Measurements from ENCODE around the gene BNIP3. TPM values are rescaled to one million over a fixed set of nuclear protein-coding genes. Genes with fewer than 3 reads are reported as not detected.

The BNIP3 gene
- total RNA-seq, result 38.3 TPM
- 22.7 TPM for polyA plus RNA-seq
- long read RNA-seq, donor 1, partial matches to known transcripts, result 0 of 3 reads
- long read RNA-seq, donor 1, other reads (novel, unspliced or antisense), result 0 of 3 reads
- long read RNA-seq, donor 2, result 0 reads
- long read RNA-seq, donor 3, transcript BNIP3-201 (6 exons, 2,861 nt), result major isoform, 36 of 39 reads
- long read RNA-seq, donor 3, partial matches to known transcripts, result 0 of 39 reads
- long read RNA-seq, donor 3, other reads (novel, unspliced or antisense), result 0 of 39 reads
- long read RNA-seq, donor 4, transcript BNIP3-201 (6 exons, 2,861 nt), result major isoform, 13 of 13 reads
- long read RNA-seq, donor 4, partial matches to known transcripts, result 0 of 13 reads
- long read RNA-seq, donor 4, other reads (novel, unspliced or antisense), result 0 of 13 reads
- long read RNA-seq, donor 5, transcript BNIP3-201 (6 exons, 2,861 nt), result major isoform, 78 of 115 reads
- long read RNA-seq, donor 5, partial matches to known transcripts, result 29 of 115 reads
- long read RNA-seq, donor 5, other reads (novel, unspliced or antisense), result 0 of 115 reads
- long read RNA-seq, donor 6, transcript BNIP3-201 (6 exons, 2,861 nt), result major isoform, 21 of 23 reads
- long read RNA-seq, donor 6, partial matches to known transcripts, result 0 of 23 reads
- long read RNA-seq, donor 6, other reads (novel, unspliced or antisense), result 0 of 23 reads
- long read RNA-seq, donor 7, transcript BNIP3-201 (6 exons, 2,861 nt), result major isoform, 30 of 34 reads
- long read RNA-seq, donor 7, partial matches to known transcripts, result 0 of 34 reads
- long read RNA-seq, donor 7, other reads (novel, unspliced or antisense), result 0 of 34 reads
- long read RNA-seq, donor 8, transcript BNIP3-201 (6 exons, 2,861 nt), result major isoform, 13 of 21 reads
- long read RNA-seq, donor 8, partial matches to known transcripts, result 6 of 21 reads
- long read RNA-seq, donor 8, other reads (novel, unspliced or antisense), result 0 of 21 reads
- long read RNA-seq, donor 9, transcript BNIP3-201 (6 exons, 2,861 nt), result major isoform, 10 of 13 reads
- long read RNA-seq, donor 9, partial matches to known transcripts, result 0 of 13 reads
- long read RNA-seq, donor 9, other reads (novel, unspliced or antisense), result 0 of 13 reads
- long read RNA-seq, donor 10, transcript BNIP3-201 (6 exons, 2,861 nt), result major isoform, 28 of 48 reads
- long read RNA-seq, donor 10, partial matches to known transcripts, result 18 of 48 reads
- long read RNA-seq, donor 10, other reads (novel, unspliced or antisense), result 0 of 48 reads

DNA sequence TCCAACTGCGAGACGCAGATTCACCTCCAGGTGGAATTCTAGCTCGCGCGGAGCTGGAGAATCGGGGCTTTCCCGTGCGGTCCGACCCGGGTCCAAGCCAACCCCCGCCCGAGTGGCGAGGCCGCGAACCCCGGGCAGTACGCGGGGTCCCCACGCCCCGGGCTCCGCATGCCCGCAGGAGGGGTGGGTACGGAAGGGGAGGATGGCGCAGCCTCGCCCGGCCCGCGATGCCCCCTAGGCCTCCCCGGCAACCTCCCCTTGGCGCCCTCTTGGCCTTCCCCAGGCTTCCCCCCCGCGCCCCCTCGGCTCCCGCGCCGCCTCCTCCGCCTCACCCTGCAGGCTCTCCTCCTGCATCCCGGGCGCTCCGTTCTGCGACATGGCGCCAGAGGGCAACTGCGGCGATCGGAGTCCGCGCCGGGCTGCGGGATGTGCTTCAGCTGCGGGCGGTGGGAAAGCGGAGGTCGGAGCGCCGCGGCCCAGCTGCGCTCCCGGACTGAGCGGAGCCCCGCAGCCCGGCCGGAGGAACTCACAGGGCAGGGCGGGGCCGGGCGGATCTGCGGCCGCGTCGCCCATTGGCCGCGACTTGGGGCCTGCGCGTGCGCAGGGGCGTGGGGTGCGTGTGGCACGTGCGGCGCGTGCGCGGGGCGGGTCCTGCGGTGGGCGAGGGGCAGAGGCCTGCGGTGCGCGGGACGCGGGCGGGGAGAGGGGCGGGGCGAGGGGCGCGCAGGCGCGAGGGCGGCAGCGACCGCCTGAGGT lies at the start of gene BNIP3:
Gene BNIP3 (minus strand): TSS at position 495 of the 756 bp plus-strand sequence. CDS start 117 bp downstream, at position 378.
- Histone ChIP-seq H3K4me1 (ENCODE audit: control insufficient read depth in 2 of 2, insufficient read depth in 2 of 2, low read length in 2 of 2) (peaks cover 6 to 10% of the 10 kb centered on the region in 2 donors), H3K9me3 (ENCODE audit: control insufficient read depth in 2 of 2, insufficient read depth in 1 of 2, low read length in 1 of 2) (peaks cover 0 to 1% of the 10 kb centered on the region in 2 donors), H3K36me3 (ENCODE audit: control insufficient read depth in 2 of 2, insufficient read depth in 2 of 2, low read length in 1 of 2) (no peaks in the 10 kb centered on the region), H3K27ac (ENCODE audit: low read depth in 1 of 2, low read length in 1 of 2) (peak within 1 kb of the TSS in 1 of 2 donors; percentile 48), H3K4me3 (ENCODE audit: low read length in 2 of 2) (peak within 1 kb of the TSS; percentile 52 to 70), H3K27me3 (ENCODE audit: control insufficient read depth in 2 of 2, insufficient read depth in 1 of 2, low read length in 1 of 2) (peaks cover 38 to 73% of the 10 kb centered on the region in 2 donors)
- peak; percentile 34 to 90 (median 79) for DNase-seq (ENCODE audit: low read depth in 6 of 9, low spot score in 9 of 9)
- 1% methylated on average over 100 of the region's 100 CpGs for WGBS

- WGBS, result 83% methylated on average over 12 of the region's 12 CpGs
- DNase-seq (ENCODE audit: low read depth in 6 of 9, low spot score in 9 of 9), result no peak
- no peaks in the 10 kb centered on the region for H3K9me3 ChIP-seq (ENCODE audit: control insufficient read depth in 2 of 2, insufficient read depth in 1 of 2, low read length in 1 of 2)
Observed at GRCh38 chr10:132030898-132031463, 49.3 kb upstream of the BNIP3 start.

GRCh38 chr10:132028706-132029105 lies 47.0 kb upstream of the BNIP3 start:
- Histone ChIP-seq H3K4me3 (ENCODE audit: low read length in 2 of 2) (no peak overlapping the region), H3K9me3 (ENCODE audit: control insufficient read depth in 2 of 2, insufficient read depth in 1 of 2, low read length in 1 of 2) (no peaks in the 10 kb centered on the region), H3K36me3 (ENCODE audit: control insufficient read depth in 2 of 2, insufficient read depth in 2 of 2, low read length in 1 of 2) (no peaks in the 10 kb centered on the region), H3K27ac (ENCODE audit: low read depth in 1 of 2, low read length in 1 of 2) (no peak overlapping the region), H3K27me3 (ENCODE audit: control insufficient read depth in 2 of 2, insufficient read depth in 1 of 2, low read length in 1 of 2) (peaks cover 0 to 20% of the 10 kb centered on the region in 2 donors), H3K4me1 (ENCODE audit: control insufficient read depth in 2 of 2, insufficient read depth in 2 of 2, low read length in 2 of 2) (no peaks in the 10 kb centered on the region)
- WGBS, result 55% methylated on average over 6 of the region's 6 CpGs
- no peak for DNase-seq (ENCODE audit: low read depth in 6 of 9, low spot score in 9 of 9)

More at GRCh38 chr10:132030898-132031463, 49.3 kb upstream of the BNIP3 start:
- no peaks in the 10 kb centered on the region for H3K36me3 ChIP-seq (ENCODE audit: control insufficient read depth in 2 of 2, insufficient read depth in 2 of 2, low read length in 1 of 2)
- no peaks in the 10 kb centered on the region for H3K4me1 ChIP-seq (ENCODE audit: control insufficient read depth in 2 of 2, insufficient read depth in 2 of 2, low read length in 2 of 2)
- no peak overlapping the region for H3K27ac ChIP-seq (ENCODE audit: low read depth in 1 of 2, low read length in 1 of 2)
- no peak overlapping the region for H3K4me3 ChIP-seq (ENCODE audit: low read length in 2 of 2)
- peaks cover 10 to 36% of the 10 kb centered on the region in 2 donors for H3K27me3 ChIP-seq (ENCODE audit: control insufficient read depth in 2 of 2, insufficient read depth in 1 of 2, low read length in 1 of 2)

DNA sequence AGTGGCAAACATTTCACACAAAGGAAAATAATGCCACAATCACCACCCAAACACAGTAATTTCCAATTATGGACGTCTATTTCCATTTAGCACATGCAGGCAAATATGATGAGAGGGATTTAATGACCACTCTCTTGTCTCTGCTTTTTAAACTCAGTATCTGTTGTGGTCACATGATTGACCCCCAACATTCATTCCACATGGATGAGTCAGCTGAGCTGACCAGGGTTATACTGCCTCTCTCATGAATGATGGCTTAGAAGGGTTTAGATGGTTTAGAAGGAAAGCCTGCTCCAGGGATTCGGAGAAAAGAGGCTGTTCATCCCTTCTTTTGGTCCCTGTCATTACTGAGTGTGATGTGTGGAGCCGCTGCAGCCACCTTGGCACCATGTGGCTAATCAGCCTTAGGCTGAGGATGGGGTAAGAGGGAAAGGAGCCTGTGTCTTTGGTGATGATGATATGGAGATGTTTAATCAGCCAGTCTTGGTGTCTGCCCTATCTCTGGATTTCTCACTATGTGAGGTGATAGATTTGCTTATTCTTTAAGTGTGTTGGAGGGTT lies 45.8 kb upstream of the BNIP3 start:
- 86% methylated on average over 3 of the region's 3 CpGs for WGBS
- DNase-seq (ENCODE audit: low read depth in 6 of 9, low spot score in 9 of 9), result no peak
- Histone ChIP-seq H3K4me1 (ENCODE audit: control insufficient read depth in 2 of 2, insufficient read depth in 2 of 2, low read length in 2 of 2) (peaks cover 0 to 3% of the 10 kb centered on the region in 2 donors), H3K36me3 (ENCODE audit: control insufficient read depth in 2 of 2, insufficient read depth in 2 of 2, low read length in 1 of 2) (no peaks in the 10 kb centered on the region), H3K9me3 (ENCODE audit: control insufficient read depth in 2 of 2, insufficient read depth in 1 of 2, low read length in 1 of 2) (no peaks in the 10 kb centered on the region), H3K27me3 (ENCODE audit: control insufficient read depth in 2 of 2, insufficient read depth in 1 of 2, low read length in 1 of 2) (peaks cover 4 to 20% of the 10 kb centered on the region in 2 donors), H3K4me3 (ENCODE audit: low read length in 2 of 2) (no peak overlapping the region), H3K27ac (ENCODE audit: low read depth in 1 of 2, low read length in 1 of 2) (no peak overlapping the region)

- WGBS, result 25% methylated on average over 36 of the region's 36 CpGs
- no peak overlapping the region for H3K4me3 ChIP-seq (ENCODE audit: low read length in 2 of 2)
- no peaks in the 10 kb centered on the region for H3K9me3 ChIP-seq (ENCODE audit: control insufficient read depth in 2 of 2, insufficient read depth in 1 of 2, low read length in 1 of 2)
Observed at GRCh38 chr10:132023092-132023811, 41.5 kb upstream of the BNIP3 start.

GRCh38 chr10:132022241-132022640 lies 40.5 kb upstream of the BNIP3 start:
- WGBS, result 92% methylated on average over 18 of the region's 18 CpGs
- no peak for DNase-seq (ENCODE audit: low read depth in 6 of 9, low spot score in 9 of 9)

More at GRCh38 chr10:132023092-132023811, 41.5 kb upstream of the BNIP3 start:
- peak; percentile 14 to 71 (median 44) for DNase-seq (ENCODE audit: low read depth in 6 of 9, low spot score in 9 of 9)
- H3K4me1 ChIP-seq (ENCODE audit: control insufficient read depth in 2 of 2, insufficient read depth in 2 of 2, low read length in 2 of 2), result peaks cover 0 to 3% of the 10 kb centered on the region in 2 donors
- H3K27ac ChIP-seq (ENCODE audit: low read depth in 1 of 2, low read length in 1 of 2), result no peak overlapping the region
- H3K27me3 ChIP-seq (ENCODE audit: control insufficient read depth in 2 of 2, insufficient read depth in 1 of 2, low read length in 1 of 2), result peaks cover 4 to 19% of the 10 kb centered on the region in 2 donors
- H3K36me3 ChIP-seq (ENCODE audit: control insufficient read depth in 2 of 2, insufficient read depth in 2 of 2, low read length in 1 of 2), result no peaks in the 10 kb centered on the region

GRCh38 chr10:132021504-132022143 lies 39.9 kb upstream of the BNIP3 start:
- no peak for DNase-seq (ENCODE audit: low read depth in 6 of 9, low spot score in 9 of 9)

More at GRCh38 chr10:132022241-132022640, 40.5 kb upstream of the BNIP3 start:
- no peak overlapping the region for H3K4me3 ChIP-seq (ENCODE audit: low read length in 2 of 2)
- H3K9me3 ChIP-seq (ENCODE audit: control insufficient read depth in 2 of 2, insufficient read depth in 1 of 2, low read length in 1 of 2), result no peaks in the 10 kb centered on the region
- H3K27me3 ChIP-seq (ENCODE audit: control insufficient read depth in 2 of 2, insufficient read depth in 1 of 2, low read length in 1 of 2), result peaks cover 4 to 17% of the 10 kb centered on the region in 2 donors
- H3K27ac ChIP-seq (ENCODE audit: low read depth in 1 of 2, low read length in 1 of 2), result no peak overlapping the region
- H3K36me3 ChIP-seq (ENCODE audit: control insufficient read depth in 2 of 2, insufficient read depth in 2 of 2, low read length in 1 of 2), result no peaks in the 10 kb centered on the region
- peaks cover 0 to 3% of the 10 kb centered on the region in 2 donors for H3K4me1 ChIP-seq (ENCODE audit: control insufficient read depth in 2 of 2, insufficient read depth in 2 of 2, low read length in 2 of 2)

More at GRCh38 chr10:132021504-132022143, 39.9 kb upstream of the BNIP3 start:
- WGBS, result 85% methylated on average over 16 of the region's 16 CpGs
- Histone ChIP-seq H3K4me1 (ENCODE audit: control insufficient read depth in 2 of 2, insufficient read depth in 2 of 2, low read length in 2 of 2) (peaks cover 0 to 3% of the 10 kb centered on the region in 2 donors), H3K4me3 (ENCODE audit: low read length in 2 of 2) (no peak overlapping the region), H3K27ac (ENCODE audit: low read depth in 1 of 2, low read length in 1 of 2) (no peak overlapping the region), H3K9me3 (ENCODE audit: control insufficient read depth in 2 of 2, insufficient read depth in 1 of 2, low read length in 1 of 2) (no peaks in the 10 kb centered on the region), H3K36me3 (ENCODE audit: control insufficient read depth in 2 of 2, insufficient read depth in 2 of 2, low read length in 1 of 2) (no peaks in the 10 kb centered on the region), H3K27me3 (ENCODE audit: control insufficient read depth in 2 of 2, insufficient read depth in 1 of 2, low read length in 1 of 2) (peaks cover 4 to 15% of the 10 kb centered on the region in 2 donors)
